SW 1271 (cell line): Measurements from ENCODE around the gene ZNF354C.

Source experiments
- DNase-seq, 2 experiments: peaks; one replicate each; lab custom pipeline; 2025; lab: John Stamatoyannopoulos, UW

ZNF354C gene

DNA sequence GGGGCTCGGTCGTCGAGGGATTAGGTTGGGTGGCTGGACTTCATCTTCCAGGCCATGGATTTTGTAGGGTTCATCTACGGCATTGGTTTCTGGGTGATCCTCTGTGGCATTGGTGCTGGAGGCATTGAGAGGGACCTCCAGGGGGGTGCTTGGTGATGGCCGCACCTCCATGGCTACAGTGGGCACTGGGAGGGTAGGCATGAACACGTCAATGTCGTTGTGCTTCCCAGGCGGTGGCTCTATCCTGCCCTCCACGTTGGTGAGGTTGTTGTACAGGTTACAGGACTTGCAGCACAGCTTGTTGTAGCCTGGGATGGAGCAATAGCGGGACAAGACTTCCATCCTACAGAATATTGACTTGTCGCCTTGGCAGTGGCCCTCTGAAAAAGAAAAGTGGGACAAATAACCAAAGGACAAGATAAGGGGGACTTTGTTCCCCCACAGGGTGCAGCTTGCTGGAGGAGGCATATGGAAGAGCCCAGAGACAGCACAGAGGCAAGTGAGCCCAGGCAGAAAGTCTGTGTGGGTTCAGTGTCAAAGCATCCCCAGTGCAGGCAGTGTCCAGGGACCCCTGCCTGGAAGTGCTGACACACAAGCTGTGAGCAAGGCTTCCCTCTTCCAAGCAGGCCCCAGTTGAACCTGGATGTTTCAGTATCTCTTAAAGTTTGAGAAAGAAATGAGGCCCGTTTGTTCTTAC, 53.9 kb downstream of the ZNF354C start:
- no peak for DNase-seq

DNA sequence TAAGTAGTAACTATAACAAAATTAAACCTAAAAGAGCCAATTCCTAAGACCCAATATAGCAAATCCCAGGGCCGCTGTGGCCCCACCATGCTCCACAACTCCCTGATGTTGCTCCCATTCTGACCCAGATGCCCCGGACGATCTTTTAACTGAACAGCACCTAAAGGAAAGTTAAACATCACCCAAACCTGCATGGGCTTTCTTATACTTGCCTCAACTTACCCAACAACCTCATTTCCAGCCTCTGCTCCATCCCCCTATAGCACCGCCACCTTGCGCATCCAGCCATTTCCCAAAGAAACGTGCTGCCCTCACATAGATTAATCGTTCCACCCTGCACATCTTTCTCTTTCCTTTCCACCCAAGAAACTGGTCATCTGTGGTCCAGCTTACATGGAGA, 54.6 kb downstream of the ZNF354C start:
- DNase-seq: no peak

DNA sequence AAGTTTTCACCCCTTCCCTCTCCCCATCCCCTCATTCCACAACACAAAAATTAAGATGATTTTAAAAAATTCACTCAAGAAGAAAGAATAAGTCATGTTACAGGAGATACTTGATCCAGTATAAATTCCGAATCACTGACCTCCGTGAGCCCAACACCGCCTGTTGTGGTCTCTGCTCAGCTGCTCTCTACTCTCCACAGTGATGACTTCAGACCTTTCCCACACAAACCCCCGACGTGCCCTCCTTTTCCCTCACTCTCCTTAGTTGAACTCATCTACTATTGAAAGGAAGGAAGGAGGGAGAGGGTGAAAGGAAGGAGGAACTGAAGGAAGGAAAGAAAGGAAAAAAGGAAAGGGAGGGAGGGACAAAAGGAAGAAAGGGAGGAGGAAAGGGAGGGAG, 55.1 kb downstream of the ZNF354C start:
- DNase-seq: no peak

DNA sequence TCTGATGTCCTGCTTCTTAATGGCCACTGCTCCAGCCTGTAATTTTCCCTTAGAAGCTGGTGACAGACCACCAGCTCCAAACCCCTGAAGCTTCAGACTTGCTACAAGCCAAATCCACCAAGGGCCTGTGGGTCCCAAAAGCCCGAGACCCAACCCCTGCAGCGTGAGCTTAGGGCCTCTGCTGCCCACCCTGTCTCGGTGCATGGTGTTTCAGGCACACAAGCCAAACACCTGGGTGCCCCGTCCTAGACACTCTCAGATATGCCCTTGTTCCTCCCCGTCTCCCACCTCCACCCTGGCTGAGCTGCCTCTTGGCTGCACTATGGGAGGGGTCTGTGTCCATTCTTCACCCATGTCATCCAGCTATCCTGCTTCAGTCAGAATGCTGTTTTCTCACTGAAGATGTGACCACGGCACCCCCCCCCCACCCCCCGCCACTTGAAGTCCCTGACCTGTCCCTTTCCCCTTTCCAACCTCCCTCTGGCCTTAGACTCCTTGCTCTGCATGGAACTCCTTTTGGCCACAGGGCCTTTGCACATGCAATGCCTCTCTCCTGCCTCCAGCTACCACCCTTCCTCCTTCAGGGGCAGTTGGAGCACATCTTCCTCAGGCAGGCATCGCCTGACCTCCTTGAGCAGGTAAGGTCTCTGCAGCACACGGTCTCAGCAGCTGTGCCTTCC, 55.8 kb downstream of the ZNF354C start:
- no peak for DNase-seq

DNA sequence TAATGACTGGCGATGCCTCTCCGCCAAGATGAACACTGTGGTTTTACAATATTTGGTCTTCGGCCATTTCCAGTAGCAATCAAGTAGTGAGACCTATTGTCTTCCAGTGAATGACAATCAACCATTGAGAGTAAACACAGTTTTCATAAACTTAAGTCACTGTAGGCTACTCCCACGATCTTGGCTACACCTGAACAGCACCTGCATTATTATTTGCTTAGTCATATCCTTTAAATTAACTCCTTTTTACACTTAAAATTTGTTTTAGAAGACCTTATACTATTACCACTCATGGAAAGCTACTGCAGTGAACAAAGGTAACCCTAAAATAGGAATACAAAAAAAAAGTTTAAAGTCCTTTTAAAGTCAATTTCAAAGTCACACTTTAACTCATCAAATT, 58.2 kb downstream of the ZNF354C start:
- no peak for DNase-seq

DNA sequence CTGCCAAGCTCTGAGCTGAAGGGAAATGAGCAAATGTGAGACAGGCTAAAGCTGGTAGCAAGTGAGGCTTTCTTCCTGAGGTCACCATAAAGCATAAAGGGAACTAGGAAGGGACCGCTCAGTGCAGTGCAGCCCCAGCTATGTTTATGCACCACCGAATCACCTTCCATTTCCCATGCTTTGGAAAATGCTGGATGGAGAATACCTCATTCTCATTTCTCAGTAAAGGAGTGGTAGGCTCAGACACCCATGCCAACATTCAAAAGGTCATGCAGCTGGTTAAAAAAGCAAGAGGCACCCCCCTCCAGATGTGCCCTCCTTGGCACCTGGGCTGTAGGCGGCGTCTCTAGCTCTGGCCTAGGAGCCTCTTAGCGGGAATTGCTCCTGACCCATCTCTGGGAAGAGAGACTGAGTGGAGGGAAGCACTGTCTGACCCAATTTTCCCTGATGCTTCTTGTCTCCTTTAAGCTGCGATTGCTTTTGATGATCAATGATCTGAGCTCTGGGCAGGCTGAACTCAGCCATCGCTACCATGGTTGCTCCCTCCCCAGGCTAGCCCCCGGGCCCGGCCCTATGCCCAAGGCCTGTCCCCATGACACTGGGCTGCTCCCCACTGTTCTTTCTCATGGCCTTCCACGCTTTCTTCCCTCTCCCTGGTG, 58.7 kb downstream of the ZNF354C start:
- DNase-seq: no peak

DNA sequence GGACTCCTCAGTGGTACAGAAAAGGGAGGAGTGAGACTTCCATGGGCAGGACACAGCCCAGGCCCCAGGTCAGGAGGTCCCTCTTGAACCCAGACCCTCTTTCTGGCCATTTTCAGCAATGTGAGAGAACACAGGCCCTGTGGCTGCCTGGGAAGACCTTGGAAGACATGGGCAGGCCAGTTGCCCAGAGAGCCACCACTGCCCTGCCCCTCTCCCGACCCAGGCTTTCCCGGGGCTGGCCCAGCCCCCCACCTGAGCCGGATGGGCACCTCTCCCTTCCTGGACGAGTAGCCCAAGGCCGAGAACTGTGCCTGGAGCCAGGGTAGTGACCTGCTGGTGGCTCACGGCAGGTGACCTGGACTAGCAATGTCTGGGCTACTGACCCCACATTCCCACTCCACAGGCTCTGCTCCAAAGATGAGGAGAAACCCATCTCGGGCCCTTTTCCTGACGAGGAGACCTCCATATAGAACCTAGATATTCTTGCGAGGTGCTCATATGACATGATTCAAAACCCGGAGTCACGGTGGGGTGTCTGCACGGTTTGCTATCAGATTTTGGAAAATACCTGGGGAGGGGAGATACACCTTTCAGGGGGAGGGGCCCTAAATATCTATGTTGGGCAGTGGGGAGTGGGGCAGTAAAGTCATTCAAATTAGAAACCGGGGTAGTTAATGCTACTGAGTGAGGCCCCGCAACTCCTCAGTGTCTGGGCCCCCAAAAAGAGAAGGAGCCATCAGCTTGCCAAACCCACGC, 59.4 kb downstream of the ZNF354C start:
- no peak for DNase-seq

DNA sequence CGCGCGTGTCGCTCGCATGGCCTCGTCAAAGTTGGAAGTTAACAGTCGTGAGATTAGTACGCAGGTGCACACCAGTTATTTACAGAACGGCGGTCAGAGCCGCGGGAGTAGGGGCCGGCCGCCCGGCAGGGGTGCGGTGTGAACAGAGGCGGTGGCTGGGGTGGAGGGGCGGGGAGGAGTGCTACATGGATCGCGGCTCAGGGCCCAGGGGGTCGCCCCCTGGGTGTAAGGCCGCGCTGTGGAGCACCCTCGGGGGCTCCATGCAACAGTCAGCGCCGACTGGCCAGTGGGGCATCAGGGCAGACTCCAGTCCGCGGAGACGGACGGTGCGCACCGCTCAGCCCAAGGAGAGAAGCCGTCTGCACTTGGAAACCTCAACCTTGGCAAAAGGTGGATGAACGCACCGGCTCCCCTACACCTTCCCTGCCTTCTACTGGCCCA, 60.3 kb downstream of the ZNF354C start:
- DNase-seq: no peak

DNA sequence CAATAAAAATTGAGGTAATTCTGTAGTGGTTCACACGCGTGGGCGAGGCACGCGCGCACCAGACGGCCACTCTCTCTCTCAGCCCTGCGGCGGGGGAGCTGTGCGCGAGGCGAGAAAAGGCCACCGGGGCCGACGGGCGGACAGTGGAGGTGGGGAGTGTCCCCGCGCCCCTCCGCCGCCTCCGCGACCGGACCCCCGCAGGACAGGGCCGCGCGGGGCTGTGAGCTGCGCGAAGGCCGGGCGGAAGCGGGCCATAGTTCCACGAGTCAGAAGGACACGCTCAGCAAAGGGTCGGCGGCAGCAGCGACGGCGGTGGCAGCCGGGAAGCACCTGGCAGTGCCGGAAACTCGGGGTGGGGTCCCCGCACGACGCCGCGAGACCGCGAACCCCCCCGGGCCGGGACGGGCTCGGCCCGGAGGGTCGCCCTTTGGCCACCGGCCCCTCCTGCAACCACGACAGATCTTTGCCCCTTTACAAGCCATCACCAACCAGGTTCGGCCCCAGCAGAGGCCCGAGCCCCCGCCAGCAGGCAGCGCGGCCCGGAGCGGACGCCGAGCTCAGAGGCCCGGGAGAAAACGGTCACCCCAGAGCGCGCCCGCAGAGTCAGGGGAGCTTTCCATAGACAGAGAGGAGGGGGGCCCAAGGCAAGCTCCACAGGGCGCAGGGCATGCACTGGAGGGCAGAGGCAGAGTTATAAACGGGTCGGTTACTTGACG, 60.9 kb downstream of the ZNF354C start:
- no peak for DNase-seq

DNA sequence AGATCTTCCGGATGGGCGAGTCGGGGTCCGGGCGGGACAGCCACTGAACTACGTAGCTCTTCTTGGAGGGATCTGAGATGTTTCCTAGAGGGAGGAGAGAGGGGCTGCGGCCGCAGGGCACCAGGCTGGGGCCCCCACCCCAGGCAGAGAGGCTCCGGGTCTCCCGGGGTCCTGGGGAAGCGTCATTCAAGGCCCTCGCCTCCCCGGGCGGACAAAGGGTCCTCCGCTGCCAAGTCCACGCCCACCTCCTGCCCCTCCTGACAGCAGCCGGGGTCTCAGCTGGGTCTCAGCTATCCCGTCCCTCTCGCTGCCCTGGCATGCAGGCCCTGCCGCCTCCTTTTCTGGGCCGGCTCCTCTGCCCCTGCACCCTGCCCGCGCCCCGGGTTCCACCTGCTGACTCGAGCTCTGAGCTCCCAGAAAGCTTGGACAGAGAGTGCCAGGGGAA, 61.5 kb downstream of the ZNF354C start:
- DNase-seq: no peak

DNA sequence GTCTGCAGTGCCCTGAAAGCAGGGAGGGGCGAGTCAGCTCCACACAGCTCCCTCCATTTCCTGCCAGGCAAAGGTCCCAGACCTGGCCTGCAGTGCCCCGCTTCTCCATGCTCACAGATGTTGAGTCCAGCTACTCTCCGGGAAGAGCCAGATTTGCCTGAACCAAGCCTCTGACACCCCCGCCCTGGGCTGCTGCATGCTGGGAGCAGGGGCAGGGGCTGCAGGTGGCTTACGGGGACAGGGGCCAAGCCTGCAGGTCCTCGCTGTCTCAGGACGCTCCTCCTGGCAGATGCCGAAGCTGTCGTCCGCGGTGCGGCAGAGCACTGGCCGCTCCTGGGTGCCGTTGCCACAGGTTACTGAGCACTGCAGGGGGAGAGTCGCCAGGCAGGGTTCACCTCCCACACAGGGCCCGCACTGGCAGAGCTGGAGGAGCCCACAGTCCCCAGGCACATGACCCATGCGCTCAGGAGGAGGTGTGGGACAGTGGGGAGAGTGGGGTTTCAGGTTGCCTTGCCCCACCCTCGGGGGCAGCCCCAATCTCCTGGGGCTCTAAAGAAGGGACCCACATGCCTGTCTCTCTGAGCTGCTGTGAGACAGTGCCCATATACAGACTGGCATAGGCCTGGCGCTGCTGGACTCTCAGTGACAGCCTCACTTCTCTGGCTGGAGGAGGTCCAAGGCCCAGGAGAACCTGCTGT, 62.4 kb downstream of the ZNF354C start:
- DNase-seq: no peak

DNA sequence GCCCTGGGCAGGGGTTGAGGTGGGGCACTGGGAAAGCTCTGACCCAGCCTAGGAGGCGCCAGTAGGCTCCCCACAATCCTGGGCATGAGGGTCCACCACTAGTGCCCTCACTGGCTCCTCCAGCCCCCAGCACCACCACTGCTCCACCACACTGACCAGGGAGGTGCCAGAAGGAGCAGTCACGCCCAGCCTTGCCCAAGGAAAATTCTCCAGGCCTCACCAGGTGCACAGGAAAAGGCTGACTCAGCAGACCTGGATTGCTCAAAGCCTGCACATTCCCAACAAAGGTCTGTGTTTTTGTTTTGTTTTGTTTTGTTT, 62.9 kb downstream of the ZNF354C start:
- DNase-seq: no peak

DNA sequence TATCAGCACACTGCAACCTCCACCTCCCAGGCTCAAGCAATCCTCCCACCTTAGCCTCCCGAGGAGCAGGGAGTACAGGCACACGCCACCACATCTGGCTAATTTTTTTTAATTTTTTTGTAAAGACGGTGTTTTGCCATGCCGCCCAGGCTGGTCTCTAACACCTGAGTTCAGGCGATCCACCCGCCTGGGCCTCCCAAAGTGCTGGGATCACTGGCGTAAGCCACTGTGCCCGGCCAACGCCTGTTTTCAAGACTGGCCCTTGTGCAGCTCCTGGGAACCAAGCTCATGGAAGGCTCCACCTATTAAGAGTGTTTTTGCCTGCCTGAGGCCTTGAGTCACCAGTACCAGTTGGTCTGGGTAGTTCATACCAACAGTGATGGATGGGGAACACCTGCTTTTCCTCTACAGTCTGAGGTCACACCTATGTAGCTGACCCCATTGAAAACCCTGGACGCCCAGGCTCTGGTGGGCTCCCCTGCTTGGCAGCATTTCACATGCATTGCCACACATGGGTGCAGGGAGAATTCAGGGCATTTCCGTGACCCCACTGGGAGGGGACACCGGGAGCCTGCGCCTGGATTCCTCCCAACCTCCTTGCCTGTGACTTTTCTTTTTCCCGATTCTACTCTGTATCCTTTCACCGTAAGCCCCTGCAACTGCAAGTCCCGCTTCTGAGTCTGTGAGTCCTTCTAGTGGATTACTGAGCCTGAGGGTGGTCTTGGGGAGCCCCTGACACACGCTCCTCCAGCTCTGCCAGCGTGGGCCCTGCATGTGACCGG, 63.5 kb downstream of the ZNF354C start:
- no peak for DNase-seq

DNA sequence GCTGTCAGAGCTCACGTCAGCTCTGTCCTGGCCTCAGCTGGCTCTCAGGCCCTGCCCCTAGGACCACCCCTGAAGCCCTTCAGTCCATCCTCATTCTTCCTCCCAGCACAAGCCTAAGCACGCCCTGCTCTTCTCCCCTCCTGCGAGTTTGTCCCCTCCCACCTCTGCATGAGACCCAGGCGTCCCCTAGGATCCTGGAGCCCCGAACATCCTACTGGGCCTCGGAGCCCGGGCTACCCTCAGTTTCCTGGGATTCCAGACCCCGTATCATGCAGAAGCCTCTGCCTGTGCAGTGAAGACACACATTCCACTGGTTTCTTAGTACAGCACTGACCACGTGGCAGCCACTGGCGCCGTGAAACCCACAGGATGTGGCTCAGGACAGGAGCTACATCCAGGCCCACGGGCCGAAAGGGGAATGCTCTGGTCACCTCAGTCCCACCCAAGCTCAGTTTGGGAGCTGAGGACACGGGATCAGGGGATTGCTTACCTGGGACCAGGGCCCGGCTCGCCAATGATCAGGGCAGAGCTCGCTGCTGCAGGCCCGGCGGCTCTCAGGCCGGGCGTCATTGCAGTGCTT, 64.2 kb downstream of the ZNF354C start:
- DNase-seq: no peak

DNA sequence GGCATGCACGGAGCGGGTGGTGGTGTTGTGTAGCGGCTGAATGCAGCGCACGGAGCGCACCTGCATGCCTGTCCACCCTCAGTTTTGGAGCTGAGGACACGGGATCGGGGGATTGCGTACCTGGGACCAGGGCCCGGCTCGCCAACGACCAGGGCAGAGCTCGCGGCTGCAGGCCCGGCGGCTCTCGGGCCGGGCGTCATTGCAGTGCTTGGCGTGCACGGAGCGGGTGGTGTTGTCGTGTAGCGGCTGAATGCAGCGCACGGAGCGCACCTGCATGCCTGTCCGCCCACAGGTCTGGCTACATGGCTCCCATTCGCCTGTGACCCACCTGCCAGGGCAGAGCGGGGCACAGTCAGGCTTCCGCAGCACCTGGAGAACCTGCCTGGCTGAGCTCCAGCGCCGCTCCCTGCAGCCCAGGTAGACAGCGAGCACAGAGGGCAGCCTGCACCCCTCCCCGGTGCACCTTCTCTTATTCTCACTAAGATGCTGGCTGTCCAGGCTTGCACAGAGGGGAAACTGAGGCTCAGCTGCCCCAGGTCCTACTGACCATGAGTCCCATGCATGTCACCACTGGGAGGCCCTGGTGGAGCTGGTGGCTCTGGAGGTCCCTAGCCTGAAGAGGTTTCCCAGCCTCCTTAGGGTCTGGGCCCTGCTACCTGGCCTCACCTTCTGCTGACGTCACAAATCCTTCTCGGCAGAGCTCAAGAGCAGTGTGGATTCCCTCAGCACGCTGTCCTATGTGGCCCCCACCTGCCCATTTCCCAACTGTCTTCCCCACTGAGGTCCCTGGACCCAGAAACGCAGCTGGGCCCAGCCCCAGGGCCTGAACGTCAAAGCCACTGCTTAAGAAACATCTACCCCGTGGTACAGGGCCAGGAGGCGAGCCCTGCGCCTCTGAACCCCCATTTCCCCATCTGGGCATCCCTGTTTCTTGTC, 64.9 kb downstream of the ZNF354C start:
- no peak for DNase-seq

DNA sequence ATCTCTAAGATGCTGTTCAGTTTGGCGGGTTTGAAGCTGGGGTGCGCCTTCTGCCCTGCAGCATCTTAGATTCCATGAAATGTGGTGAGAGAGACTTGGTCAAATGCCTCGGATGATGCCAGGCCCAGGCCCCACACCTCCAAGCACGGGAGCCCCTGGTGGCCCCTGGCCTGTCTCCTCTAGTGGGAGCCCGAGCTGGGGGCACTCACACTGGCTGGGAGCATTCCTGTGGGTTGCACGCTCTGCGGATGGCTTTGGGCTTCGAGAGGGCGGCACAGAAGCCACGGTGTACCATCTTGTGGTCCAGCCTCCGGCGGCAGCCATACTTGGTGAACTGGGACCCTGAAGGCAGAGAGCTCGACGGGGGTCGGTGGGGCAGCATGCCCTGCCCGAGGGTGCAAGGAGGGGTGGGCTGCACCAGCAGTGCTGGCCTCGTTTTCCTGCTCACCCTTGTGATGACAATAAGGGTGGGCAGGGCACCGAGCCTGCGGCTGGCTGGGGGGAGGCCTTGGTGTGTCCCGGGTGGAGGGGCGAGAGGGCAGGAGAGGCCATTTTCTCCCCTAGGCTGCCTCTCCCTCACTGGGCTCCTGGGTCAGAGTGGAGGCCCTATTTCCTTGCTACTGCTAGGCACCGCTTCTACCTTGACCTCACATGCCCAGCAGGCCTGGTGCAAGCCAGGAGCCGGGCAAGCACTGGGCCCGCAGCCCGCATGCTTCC, 65.8 kb downstream of the ZNF354C start:
- DNase-seq: no peak

DNA sequence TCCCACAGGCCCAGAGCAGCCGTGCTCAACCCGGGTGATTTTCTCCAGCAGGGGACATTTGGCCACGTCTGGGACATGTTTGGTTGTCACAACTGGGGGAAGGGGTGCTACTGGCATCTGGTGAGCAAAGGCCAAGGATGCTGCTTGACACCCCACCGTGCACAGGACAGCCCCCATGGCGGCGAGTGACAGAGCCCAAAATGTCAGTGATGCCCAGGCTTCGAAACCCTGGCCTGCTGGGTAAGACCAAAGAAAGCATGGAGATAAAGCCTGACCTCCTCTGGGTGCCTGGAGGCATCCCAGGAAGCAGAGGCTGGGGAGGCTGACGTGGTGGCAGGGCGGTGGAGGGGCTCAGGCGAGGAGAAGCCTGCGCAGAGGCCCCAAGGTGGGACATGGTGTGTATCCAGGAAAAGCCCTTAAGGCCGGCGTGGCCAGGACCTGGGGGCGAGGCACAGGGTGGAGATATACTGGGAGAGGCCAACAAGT, 66.4 kb downstream of the ZNF354C start:
- DNase-seq: no peak
